ENCODE data around the gene TM4SF20.

DNA sequence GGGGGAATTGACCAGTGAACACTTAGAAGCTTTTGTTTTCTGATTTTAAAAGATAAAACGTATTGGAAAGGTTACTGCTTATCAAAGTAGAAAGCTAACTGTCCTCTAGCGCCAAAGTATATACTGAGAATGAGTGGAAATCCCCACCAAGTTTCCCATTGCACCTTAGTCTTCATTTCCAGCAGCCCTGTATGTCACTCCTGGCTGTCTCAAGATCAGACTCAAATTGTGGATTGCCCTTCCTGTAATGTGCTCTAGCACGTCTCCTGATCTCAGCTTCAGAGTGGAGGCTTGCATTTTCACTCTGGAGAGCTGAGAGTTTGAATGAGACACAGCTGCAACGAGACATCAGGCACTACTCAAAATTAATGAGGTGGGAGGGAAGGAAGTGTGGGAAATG, 27.5 kb downstream of the TM4SF20 start:
- TF ChIP-seq, protein P1, sequence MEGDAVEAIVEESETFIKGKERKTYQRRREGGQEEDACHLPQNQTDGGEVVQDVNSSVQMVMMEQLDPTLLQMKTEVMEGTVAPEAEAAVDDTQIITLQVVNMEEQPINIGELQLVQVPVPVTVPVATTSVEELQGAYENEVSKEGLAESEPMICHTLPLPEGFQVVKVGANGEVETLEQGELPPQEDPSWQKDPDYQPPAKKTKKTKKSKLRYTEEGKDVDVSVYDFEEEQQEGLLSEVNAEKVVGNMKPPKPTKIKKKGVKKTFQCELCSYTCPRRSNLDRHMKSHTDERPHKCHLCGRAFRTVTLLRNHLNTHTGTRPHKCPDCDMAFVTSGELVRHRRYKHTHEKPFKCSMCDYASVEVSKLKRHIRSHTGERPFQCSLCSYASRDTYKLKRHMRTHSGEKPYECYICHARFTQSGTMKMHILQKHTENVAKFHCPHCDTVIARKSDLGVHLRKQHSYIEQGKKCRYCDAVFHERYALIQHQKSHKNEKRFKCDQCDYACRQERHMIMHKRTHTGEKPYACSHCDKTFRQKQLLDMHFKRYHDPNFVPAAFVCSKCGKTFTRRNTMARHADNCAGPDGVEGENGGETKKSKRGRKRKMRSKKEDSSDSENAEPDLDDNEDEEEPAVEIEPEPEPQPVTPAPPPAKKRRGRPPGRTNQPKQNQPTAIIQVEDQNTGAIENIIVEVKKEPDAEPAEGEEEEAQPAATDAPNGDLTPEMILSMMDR (conservative IDR thresholded peaks at IDR 0.05; ENCODE audit: low read depth, low read length): no peak
- no peak for TF ChIP-seq EZH2 (IDR thresholded peaks at IDR 0.05; ENCODE audit: borderline replicate concordance, low read depth, low read length, poor library complexity, severe bottlenecking)

Measured in A673 (cell line).